Neural crest cell (in vitro differentiated cells): ENCODE results near the gene CADPS. TPM values are rescaled to one million over a fixed set of nuclear protein-coding genes. Genes with fewer than 3 reads are reported as not detected.

Experiments
- DNase-seq: peaks from one replicate; pipeline ENCODE4 v3.0.0; 2021; ENCODE audit warnings: low read depth, mixed read lengths, low spot score
- H3K27ac Mint-ChIP-seq: one replicate; pipeline ENCODE4 v1.8.0; 2021; ENCODE audit warnings: mild to moderate bottlenecking, mixed read lengths; ENCODE audit not compliant: unreplicated experiment
- H3K27me3 Mint-ChIP-seq: 2 replicates; pipeline ENCODE4 v1.8.0; 2021; ENCODE audit warnings: low read depth, mild to moderate bottlenecking, mixed read lengths
- H3K36me3 Mint-ChIP-seq: 2 replicates; pipeline ENCODE4 v1.8.0; 2021; ENCODE audit warnings: low read depth, mild to moderate bottlenecking, mixed read lengths
- H3K4me1 Mint-ChIP-seq: 2 replicates; pipeline ENCODE4 v1.8.0; 2021; ENCODE audit warnings: mixed read lengths
- H3K4me3 Mint-ChIP-seq: one replicate; pipeline ENCODE4 v1.8.0; 2021; ENCODE audit warnings: mild to moderate bottlenecking, mixed read lengths
- H3K9me3 Mint-ChIP-seq: 2 replicates; pipeline ENCODE4 v1.8.0; 2021; ENCODE audit warnings: mixed read lengths
- total RNA-seq: library from RNA; stranded (reverse); gene quantifications from 2 replicates; pipeline ENCODE4 v1.2.1, GENCODE V29; 2021
- TF ChIP-seq, protein P1 (sequence below): fragments of 200-600 bp; sonication (generic); conservative IDR thresholded peaks from 2 replicates; pipeline ENCODE4 v1.5.0; 2021; ENCODE audit warnings: antibody characterized with exemption, mild to moderate bottlenecking

The CADPS gene
- total RNA-seq, 1 donor from 2014 or later = 9.3 TPM

DNA sequence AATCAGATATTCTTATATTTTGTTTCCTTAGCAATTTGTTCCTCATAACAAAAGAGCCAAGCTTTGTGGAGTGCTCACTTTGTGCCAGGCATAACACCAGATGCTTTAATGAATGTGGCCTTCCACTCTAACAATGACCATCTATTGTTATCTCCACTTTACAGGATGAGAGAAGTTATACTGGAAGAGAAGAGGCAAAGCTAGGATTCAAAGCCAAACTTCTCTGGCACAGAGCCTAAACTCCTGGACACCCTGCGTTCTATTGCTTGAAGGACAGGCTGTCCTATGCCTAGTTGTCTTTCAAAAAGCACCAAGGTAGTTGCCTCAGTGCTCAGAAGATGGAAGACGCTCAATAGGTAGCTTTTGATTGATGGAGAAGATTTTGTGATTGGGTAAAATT is 378.7 kb downstream of the CADPS start:
- Mint-ChIP-seq H3K4me3 (no peak overlapping the region), H3K36me3 (no peaks in the 10 kb centered on the region), H3K27ac (no peak overlapping the region), H3K4me1 (no peaks in the 10 kb centered on the region), H3K27me3 (no peaks in the 10 kb centered on the region), H3K9me3 (no peaks in the 10 kb centered on the region)
- DNase-seq = no peak
- TF ChIP-seq, protein P1, sequence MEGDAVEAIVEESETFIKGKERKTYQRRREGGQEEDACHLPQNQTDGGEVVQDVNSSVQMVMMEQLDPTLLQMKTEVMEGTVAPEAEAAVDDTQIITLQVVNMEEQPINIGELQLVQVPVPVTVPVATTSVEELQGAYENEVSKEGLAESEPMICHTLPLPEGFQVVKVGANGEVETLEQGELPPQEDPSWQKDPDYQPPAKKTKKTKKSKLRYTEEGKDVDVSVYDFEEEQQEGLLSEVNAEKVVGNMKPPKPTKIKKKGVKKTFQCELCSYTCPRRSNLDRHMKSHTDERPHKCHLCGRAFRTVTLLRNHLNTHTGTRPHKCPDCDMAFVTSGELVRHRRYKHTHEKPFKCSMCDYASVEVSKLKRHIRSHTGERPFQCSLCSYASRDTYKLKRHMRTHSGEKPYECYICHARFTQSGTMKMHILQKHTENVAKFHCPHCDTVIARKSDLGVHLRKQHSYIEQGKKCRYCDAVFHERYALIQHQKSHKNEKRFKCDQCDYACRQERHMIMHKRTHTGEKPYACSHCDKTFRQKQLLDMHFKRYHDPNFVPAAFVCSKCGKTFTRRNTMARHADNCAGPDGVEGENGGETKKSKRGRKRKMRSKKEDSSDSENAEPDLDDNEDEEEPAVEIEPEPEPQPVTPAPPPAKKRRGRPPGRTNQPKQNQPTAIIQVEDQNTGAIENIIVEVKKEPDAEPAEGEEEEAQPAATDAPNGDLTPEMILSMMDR = no peak

DNA sequence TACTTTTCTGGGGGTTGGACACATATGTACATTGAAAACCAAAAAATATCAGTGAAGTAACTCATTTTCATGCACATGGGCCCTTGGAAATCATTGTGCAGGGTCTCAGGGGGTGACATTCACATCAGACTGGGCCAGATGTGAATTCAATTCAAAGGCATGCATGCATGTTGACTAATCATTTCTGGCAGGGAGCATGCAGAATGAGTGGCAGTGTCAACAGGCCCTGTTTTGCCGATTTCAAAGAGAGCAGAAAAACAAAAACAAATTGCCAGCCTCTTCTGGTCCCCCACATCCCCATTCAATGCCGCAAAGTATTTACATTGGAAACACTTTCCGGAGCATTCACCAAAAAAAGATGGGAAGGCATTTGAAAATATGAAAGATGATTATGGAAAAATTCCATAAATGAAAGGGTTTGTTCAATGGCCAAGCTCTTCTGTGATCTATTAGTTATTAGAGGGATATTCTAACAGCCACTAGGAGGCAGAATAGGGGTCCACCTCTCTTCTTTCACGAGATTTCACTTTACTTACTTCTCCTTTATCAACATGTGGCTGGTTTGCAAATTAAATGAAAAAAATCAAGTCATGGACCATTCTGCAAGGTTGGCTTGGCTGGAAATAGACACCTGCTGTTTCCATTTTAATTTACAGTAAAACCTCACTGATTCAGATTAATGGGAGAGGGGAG is 382.0 kb downstream of the CADPS start:
- H3K27me3 Mint-ChIP-seq = no peaks in the 10 kb centered on the region
- no peaks in the 10 kb centered on the region for H3K9me3 Mint-ChIP-seq
- H3K36me3 Mint-ChIP-seq = no peaks in the 10 kb centered on the region

DNA sequence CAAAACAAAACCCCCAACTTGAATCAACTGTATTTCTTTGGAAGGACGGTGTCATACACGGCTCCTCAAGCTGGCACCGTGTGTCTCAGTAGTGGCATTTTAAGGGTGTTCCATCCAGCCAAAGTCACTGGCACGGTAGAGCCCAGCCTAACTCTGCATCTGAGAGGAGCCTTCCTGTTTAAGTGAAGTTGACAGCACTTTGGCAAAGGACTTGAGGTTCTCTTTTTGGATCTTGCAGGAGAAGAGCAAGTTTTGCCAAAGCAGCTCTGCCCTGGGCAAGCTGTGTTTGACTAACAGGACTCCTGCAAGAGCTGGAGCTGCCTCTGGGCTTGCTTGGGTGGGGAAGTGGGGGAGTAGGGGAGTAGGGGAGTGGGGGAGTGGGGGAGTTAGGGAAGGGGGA is 392.3 kb downstream of the CADPS start:
- peaks cover 2% of the 10 kb centered on the region for H3K36me3 Mint-ChIP-seq
- H3K4me1 Mint-ChIP-seq = no peaks in the 10 kb centered on the region
- TF ChIP-seq, protein P1 = no peak
- H3K4me3 Mint-ChIP-seq = no peak overlapping the region
- DNase-seq = no peak
- H3K27ac Mint-ChIP-seq = no peak overlapping the region
- H3K27me3 Mint-ChIP-seq = peaks cover 14% of the 10 kb centered on the region
- peaks cover 4% of the 10 kb centered on the region for H3K9me3 Mint-ChIP-seq

More for the DNA sequence above, 382.0 kb downstream of the CADPS start:
- TF ChIP-seq, protein P1 = peak; percentile 45
- no peak for DNase-seq
- Mint-ChIP-seq H3K27ac (no peak overlapping the region), H3K4me1 (no peaks in the 10 kb centered on the region), H3K4me3 (no peak overlapping the region)

DNA sequence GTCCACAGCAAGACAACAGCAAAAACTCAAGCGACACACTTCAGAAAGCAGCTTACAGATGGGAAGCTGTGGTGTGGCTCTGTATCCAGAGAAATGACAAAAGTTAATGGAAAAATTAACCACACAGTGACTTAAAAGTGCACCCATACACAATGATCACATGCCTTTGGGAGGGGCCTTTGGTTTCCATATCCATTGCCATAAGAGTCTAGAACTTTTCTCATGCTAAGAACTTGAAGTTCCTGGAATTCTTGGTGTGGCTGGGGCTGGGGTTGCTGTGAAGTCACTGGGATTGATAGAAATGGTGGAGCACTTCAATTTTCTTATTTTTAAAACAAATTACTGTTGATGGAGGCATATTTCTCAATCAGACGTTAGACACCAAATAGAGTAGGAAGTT is 393.3 kb downstream of the CADPS start:
- Mint-ChIP-seq H3K4me1 (no peaks in the 10 kb centered on the region), H3K36me3 (peaks cover 2% of the 10 kb centered on the region), H3K4me3 (no peak overlapping the region), H3K9me3 (peaks cover 4% of the 10 kb centered on the region), H3K27me3 (peaks cover 14% of the 10 kb centered on the region), H3K27ac (no peak overlapping the region)
- TF ChIP-seq, protein P1 = no peak
- no peak for DNase-seq

DNA sequence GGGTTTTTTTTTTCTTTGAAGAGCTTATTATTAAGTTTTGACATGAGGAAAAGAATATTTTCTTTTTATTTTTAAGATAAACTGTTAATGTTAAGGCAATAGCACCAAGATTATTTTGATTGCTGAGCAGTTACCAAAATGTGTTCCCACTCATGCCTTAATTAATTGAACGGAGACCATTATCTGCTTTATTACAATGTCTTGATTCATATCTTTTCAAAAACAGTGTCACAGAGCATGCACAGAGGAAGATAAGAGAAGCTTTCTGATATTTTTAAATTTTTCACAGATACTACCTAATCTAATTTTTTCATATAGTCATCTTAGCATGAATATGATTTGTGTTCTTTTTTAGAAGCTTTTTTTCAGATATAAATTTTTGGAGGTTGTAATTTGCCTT is 395.2 kb downstream of the CADPS start:
- H3K36me3 Mint-ChIP-seq = no peaks in the 10 kb centered on the region
- TF ChIP-seq, protein P1 = no peak

More for the DNA sequence above, 395.2 kb downstream of the CADPS start:
- Mint-ChIP-seq H3K27me3 (peaks cover 14% of the 10 kb centered on the region), H3K9me3 (no peaks in the 10 kb centered on the region), H3K4me3 (no peak overlapping the region), H3K4me1 (no peaks in the 10 kb centered on the region), H3K27ac (no peak overlapping the region)
- DNase-seq = no peak
